Central memory CD4-positive, alpha-beta T cell (primary cell): ENCODE measurements around the gene CAVIN1.
"Not testable (repeated sequence)": the region's sequence is repeated elsewhere in the genome, so short reads cannot be mapped to it uniquely, and the experiment has no call there.

Experiments used
- DNase-seq: peaks from one replicate; pipeline ENCODE4 v3.0.0; 2022
- total RNA-seq, 3 experiments: gene quantifications; one replicate each; lab custom pipeline; 2026; lab: John Stamatoyannopoulos, UW

Gene CAVIN1
- 0.92 to 1.7 (median 1.2) reads per million in 3 experiments for total RNA-seq

GRCh38 chr17:42422958-42423712 is at the start of gene CAVIN1:
Gene CAVIN1, minus strand, starts transcription at chr17:42423256. Its CDS starts 159 bp downstream, at chr17:42423097.
- no peak for DNase-seq

- no peak for DNase-seq
These were observed 44.8 kb upstream of the CAVIN1 start for GRCh38 chr17:42467889-42468288.

GRCh38 chr17:42463976-42464400 is 40.9 kb upstream of the CAVIN1 start:
- no peak for DNase-seq

GRCh38 chr17:42460371-42460770 is 37.3 kb upstream of the CAVIN1 start:
- no peak for DNase-seq

GRCh38 chr17:42459801-42460281 is 36.8 kb upstream of the CAVIN1 start:
- DNase-seq = peak; percentile 23

- peak; percentile 1 for DNase-seq
These were observed 36.3 kb upstream of the CAVIN1 start for GRCh38 chr17:42459256-42459800.

- DNase-seq = peak; percentile 78
These were observed 35.6 kb upstream of the CAVIN1 start, which contains the start of gene ATP6V0A1 for GRCh38 chr17:42458497-42459255. Gene ATP6V0A1, plus strand, starts transcription at chr17:42458878. Its CDS starts 2,017 bp downstream, at chr17:42460895.

- no peak for DNase-seq
These were observed 34.2 kb upstream of the CAVIN1 start for GRCh38 chr17:42457107-42457792.

- DNase-seq = peak; percentile 80
These were observed 33.4 kb upstream of the CAVIN1 start for GRCh38 chr17:42456223-42457106.

GRCh38 chr17:42454987-42455386 is 31.9 kb upstream of the CAVIN1 start:
- not testable (repeated sequence) for DNase-seq

GRCh38 chr17:42453439-42453838 is 30.4 kb upstream of the CAVIN1 start:
- DNase-seq = no peak

- DNase-seq = not testable (repeated sequence)
These were observed 28.2 kb upstream of the CAVIN1 start for GRCh38 chr17:42451270-42451669.

GRCh38 chr17:42449838-42450237 is 26.8 kb upstream of the CAVIN1 start:
- not testable (repeated sequence) for DNase-seq

GRCh38 chr17:42449176-42449575 is 26.1 kb upstream of the CAVIN1 start:
- not testable (repeated sequence) for DNase-seq

GRCh38 chr17:42442196-42442565 is 19.1 kb upstream of the CAVIN1 start:
- DNase-seq = no peak

GRCh38 chr17:42441371-42442195 is 18.5 kb upstream of the CAVIN1 start:
- DNase-seq = no peak

- peak; percentile 15 for DNase-seq
These were observed 15.8 kb upstream of the CAVIN1 start for GRCh38 chr17:42438600-42439567.

- DNase-seq = no peak
These were observed 13.3 kb upstream of the CAVIN1 start for GRCh38 chr17:42436391-42436790.

GRCh38 chr17:42431758-42432161 is 8.7 kb upstream of the CAVIN1 start:
- DNase-seq = no peak
